ENCODE measurements around the gene PLPPR5.

GRCh38 chr1:98898940-98899339 is 105.7 kb downstream of the PLPPR5 start:
- TF ChIP-seq CTCF (optimal IDR thresholded peaks at IDR 0.05 in 1 of 3, IDR thresholded peaks at IDR 0.05 in 1 of 3, conservative IDR thresholded peaks at IDR 0.05 in 1 of 3; ENCODE audit: extremely low read depth in 1 of 3, insufficient read depth in 2 of 3, low read length in 3 of 3) (no peak), EZH2 (IDR thresholded peaks at IDR 0.05; ENCODE audit: low read length) (no peak)
